PC-9 (cell line): ENCODE results near the gene DDR1. TPM values are rescaled to one million over a fixed set of nuclear protein-coding genes. Genes with fewer than 3 reads are reported as not detected.
"Not testable (repeated sequence)": the region's sequence is repeated elsewhere in the genome, so short reads cannot be mapped to it uniquely, and the experiment has no call there.

Source experiments
- BruUV-seq: library from RNA; stranded (reverse); fragments of 400-500 nt; replicated peaks from 2 replicates; lab custom pipeline; 2021; lab: Mats Ljungman, UMichigan
- CTCF ChIA-PET: fragments of 300-600 bp; sonication (Branson Sonifier 250); formaldehyde crosslinking; loops from one replicate; lab custom pipeline; 2022; ENCODE audit warnings: antibody characterized with exemption; lab: Charles Lee
- POLR2A ChIA-PET: fragments of 300-600 bp; sonication (Branson Sonifier 250); formaldehyde crosslinking; loops from one replicate; lab custom pipeline; 2022; ENCODE audit warnings: antibody characterized with exemption; ENCODE audit not compliant: unreplicated experiment; lab: Charles Lee
- DNase-seq, 2 experiments: peaks; one replicate each; pipeline versions ENCODE4 v3.0.0 to v3.0.0-alpha.2; 2015 to 2022; ENCODE audit warnings: mixed read lengths in 1 of 2
- H2AFZ ChIP-seq: fragments of 200-600 bp; sonication (generic); 2 replicates; pipeline ENCODE4 v1.8.1; 2017; ENCODE audit warnings: antibody characterized with exemption
- H3F3A ChIP-seq: fragments of 200-600 bp; sonication (generic); 2 replicates; pipeline ENCODE4 v1.8.1; 2017; ENCODE audit warnings: antibody characterized with exemption, mild to moderate bottlenecking, low read depth; ENCODE audit not compliant: insufficient read depth
- H3K27ac ChIP-seq: fragments of 200-600 bp; sonication (generic); 2 replicates; pipeline ENCODE4 v1.6.1; 2016; ENCODE audit warnings: mixed run types
- H3K27me3 ChIP-seq: fragments of 200-600 bp; sonication (generic); 2 replicates; pipeline ENCODE4 v1.6.1; 2016; ENCODE audit warnings: low read depth, mixed run types; ENCODE audit not compliant: insufficient read depth
- H3K36me3 ChIP-seq: fragments of 200-600 bp; sonication (generic); 2 replicates; pipeline ENCODE4 v1.6.1; 2016; ENCODE audit warnings: low read depth, mixed run types
- H3K4me1 ChIP-seq: fragments of 200-600 bp; sonication (generic); replicated peaks from 2 replicates; pipeline ENCODE4 v1.6.1; 2016; ENCODE audit warnings: mixed run types; ENCODE audit not compliant: insufficient read depth
- H3K4me2 ChIP-seq: fragments of 200-600 bp; sonication (generic); 2 replicates; pipeline ENCODE4 v1.6.1; 2017; ENCODE audit warnings: mixed run types
- H3K4me3 ChIP-seq: fragments of 200-600 bp; sonication (generic); 2 replicates; pipeline ENCODE4 v1.6.1; 2016; ENCODE audit warnings: mixed run types
- H3K79me2 ChIP-seq: fragments of 200-600 bp; sonication (generic); 2 replicates; pipeline ENCODE4 v1.6.1; 2017; ENCODE audit warnings: low read depth, mixed run types
- H3K9me2 ChIP-seq: fragments of 200-600 bp; sonication (generic); 2 replicates; pipeline ENCODE4 v1.8.1; 2017; ENCODE audit warnings: mild to moderate bottlenecking; ENCODE audit not compliant: insufficient read depth
- H3K9me3 ChIP-seq: fragments of 200-600 bp; sonication (generic); 2 replicates; pipeline ENCODE4 v1.8.1; 2016; ENCODE audit warnings: low read depth; ENCODE audit not compliant: insufficient read depth
- H4K20me1 ChIP-seq: fragments of 200-600 bp; sonication (generic); 2 replicates; pipeline ENCODE4 v1.8.1; 2017; ENCODE audit not compliant: insufficient read depth
- CTCF ChIP-seq: fragments of 200-600 bp; sonication (generic); conservative IDR thresholded peaks from 2 replicates; pipeline ENCODE4 v1.6.1; 2017; ENCODE audit warnings: mixed run types, antibody characterized with exemption, mild to moderate bottlenecking, moderate library complexity
- EZH2 ChIP-seq: fragments of 200-600 bp; sonication (generic); IDR thresholded peaks from 2 replicates; pipeline ENCODE4 v1.8.0; 2017; ENCODE audit warnings: antibody characterized with exemption, low read depth
- intact Hi-C: fragments of 100-400 bp; cut with micrococcal nuclease; formaldehyde crosslinking; loops from one replicate; pipeline ENCODE4 v1.10.0; 2022; ENCODE audit not compliant: unreplicated experiment
- total RNA-seq: library from RNA; stranded (reverse); gene quantifications from 2 replicates; pipeline ENCODE4 v1.2.3, GENCODE V29; 2021

DDR1 gene
- total RNA-seq, 1 experiment from 2014 or later = 267 TPM

GRCh38 chr6:30926644-30927043, 42.3 kb downstream of the DDR1 start:
- Histone ChIP-seq H3K4me1 (peaks cover 30% of the 10 kb centered on the region), H3K27ac (no peak overlapping the region), H3K9me2 (no peaks in the 10 kb centered on the region), H3K4me3 (no peak overlapping the region), H3K79me2 (no peaks in the 10 kb centered on the region), H3K4me2 (no peak overlapping the region), H4K20me1 (no peaks in the 10 kb centered on the region), H2AFZ (no peak overlapping the region), H3K9me3 (no peaks in the 10 kb centered on the region), H3K27me3 (no peaks in the 10 kb centered on the region), H3F3A (peaks cover 6% of the 10 kb centered on the region; the same call in 1 of the 2 replicates), H3K36me3 (0 out of 2 replicates have a peak, but pooled peaks cover 6% of the 10 kb centered on the region)
- ChIA-PET POLR2A (no interaction called here), CTCF (interaction anchor here (0.5 to 0.6 kb wide), 2 partner anchors 16 to 118 kb away, joined by 4 to 9 read pairs; no protein-coding TSS in a partner anchor)
- intact Hi-C loops = no loop called here
- no TSS peak for BruUV-seq
- peak; percentile 44 to 50 for DNase-seq
- TF ChIP-seq EZH2 = no peak

GRCh38 chr6:30927080-30927479, 42.8 kb downstream of the DDR1 start:
- BruUV-seq, H3K79me2 ChIP-seq, H3K27ac ChIP-seq: not testable (repeated sequence)

GRCh38 chr6:30928677-30929076, 44.4 kb downstream of the DDR1 start:
- POLR2A ChIA-PET = no interaction called here
- no peak for TF ChIP-seq EZH2
- no peak for TF ChIP-seq CTCF
- Histone ChIP-seq H3K79me2 (no peaks in the 10 kb centered on the region), H3K36me3 (0 out of 2 replicates have a peak, but pooled peaks cover 6% of the 10 kb centered on the region), H3K9me3 (no peaks in the 10 kb centered on the region), H2AFZ (no peak overlapping the region), H3K4me3 (no peak overlapping the region), H3K27me3 (no peaks in the 10 kb centered on the region), H4K20me1 (no peaks in the 10 kb centered on the region), H3F3A (peaks cover 6% of the 10 kb centered on the region; the same call in 1 of the 2 replicates), H3K9me2 (no peaks in the 10 kb centered on the region), H3K4me2 (no peak overlapping the region), H3K4me1 (peaks cover 21% of the 10 kb centered on the region), H3K27ac (no peak overlapping the region)
- no peak for DNase-seq
- no TSS peak for BruUV-seq
- intact Hi-C loops = no loop called here
- CTCF ChIA-PET = interaction anchor here (0.6 to 1.3 kb wide), 2 partner anchors 15 to 109 kb away, joined by 3 read pairs; partner anchors contain the start of gene VARS2

More at GRCh38 chr6:30927080-30927479, 42.8 kb downstream of the DDR1 start:
- H3K4me2 ChIP-seq, H3K36me3 ChIP-seq, POLR2A ChIA-PET, H3K9me3 ChIP-seq, intact Hi-C loops, H3K9me2 ChIP-seq, H4K20me1 ChIP-seq, H2AFZ ChIP-seq, H3K27me3 ChIP-seq, H3F3A ChIP-seq, DNase-seq, H3K4me3 ChIP-seq: not testable (repeated sequence)
- H3K4me1 ChIP-seq = peaks cover 30% of the 10 kb centered on the region
- CTCF ChIA-PET = interaction anchor here (0.6 kb wide), 1 partner anchor 117 kb away, joined by 9 read pairs; no protein-coding TSS in a partner anchor

GRCh38 chr6:30930506-30930905, 46.2 kb downstream of the DDR1 start:
- peaks cover 6% of the 10 kb centered on the region; the same call in 1 of the 2 replicates for H3F3A ChIP-seq
- H3K4me3 ChIP-seq = no peak overlapping the region
- TF ChIP-seq EZH2 (no peak), CTCF (no peak)
- ChIA-PET POLR2A (interaction anchor here (0.8 kb wide), 1 partner anchor 157 kb away, joined by 6 read pairs; no protein-coding TSS in a partner anchor), CTCF (no interaction called here)
- H3K4me2 ChIP-seq = no peak overlapping the region
- no peak overlapping the region for H2AFZ ChIP-seq
- DNase-seq = no peak
- no peaks in the 10 kb centered on the region for H4K20me1 ChIP-seq
- H3K27me3 ChIP-seq = no peaks in the 10 kb centered on the region
- no TSS peak for BruUV-seq
- 0 out of 2 replicates have a peak, but pooled peaks cover 6% of the 10 kb centered on the region for H3K36me3 ChIP-seq
- intact Hi-C loops = no loop called here
- no peak overlapping the region for H3K27ac ChIP-seq
- no peaks in the 10 kb centered on the region for H3K9me2 ChIP-seq
- peaks cover 30% of the 10 kb centered on the region for H3K4me1 ChIP-seq
- H3K9me3 ChIP-seq = no peaks in the 10 kb centered on the region
- H3K79me2 ChIP-seq = no peaks in the 10 kb centered on the region
